HepG2 (cell line): ENCODE results near the gene SLA2. TPM values are rescaled to one million over a fixed set of nuclear protein-coding genes. Genes with fewer than 3 reads are reported as not detected.

Experiments
- CSRNP2 ChIP-seq: sonication (generic); formaldehyde crosslinking; conservative IDR thresholded peaks from 2 replicates; pipeline ENCODE4 v1.8.0; 2022; ENCODE audit warnings: low read depth, missing genetic modification reagents
- EP300 ChIP-seq, 3 experiments: sonication (generic) in 1 of 3; formaldehyde crosslinking in 1 of 3; IDR thresholded peaks; 2 replicates each; pipeline versions ENCODE4 v1.5.1 to v1.6.1; 2011 to 2020; ENCODE audit warnings: low read depth in 2 of 3, low read length in 2 of 3, borderline replicate concordance in 1 of 3, improper control_type of control experiment in 1 of 3, mild to moderate bottlenecking in 1 of 3, missing genetic modification reagents in 1 of 3, moderate library complexity in 1 of 3
- IRF2 ChIP-seq: IDR thresholded peaks from 2 replicates; pipeline ENCODE4 v1.6.1; 2018; ENCODE audit warnings: missing genetic modification reagents, missing compliant biosample characterization
- KDM2A ChIP-seq: sonication (generic); formaldehyde crosslinking; IDR thresholded peaks from 2 replicates; pipeline ENCODE4 v1.4.0; 2020; ENCODE audit warnings: low read depth, missing genetic modification reagents, borderline replicate concordance
- KDM5B ChIP-seq: sonication (generic); formaldehyde crosslinking; IDR thresholded peaks from 2 replicates; pipeline ENCODE4 v1.4.0; 2020; ENCODE audit warnings: missing genetic modification reagents, mild to moderate bottlenecking, borderline replicate concordance
- MAFG ChIP-seq: sonication (generic); formaldehyde crosslinking; IDR thresholded peaks from 2 replicates; pipeline ENCODE4 v1.5.1; 2020; ENCODE audit warnings: mild to moderate bottlenecking, missing genetic modification reagents
- MED8 ChIP-seq: sonication (generic); formaldehyde crosslinking; IDR thresholded peaks from 2 replicates; pipeline ENCODE4 v1.8.1; 2023; ENCODE audit warnings: mild to moderate bottlenecking, missing genetic modification reagents; ENCODE audit not compliant: insufficient replicate concordance
- MIER3 ChIP-seq: IDR thresholded peaks from 2 replicates; pipeline ENCODE4 v1.6.1; 2016; ENCODE audit warnings: missing compliant biosample characterization, borderline replicate concordance
- MYC ChIP-seq: sonication (generic); formaldehyde crosslinking; IDR thresholded peaks from 2 replicates; pipeline ENCODE4 v1.9.0; 2021; ENCODE audit warnings: missing genetic modification reagents, borderline replicate concordance
- NCOA1 ChIP-seq: sonication (generic); formaldehyde crosslinking; IDR thresholded peaks from 2 replicates; pipeline ENCODE4 v1.9.0; 2021; ENCODE audit warnings: missing genetic modification reagents
- NFYB ChIP-seq: sonication (generic); formaldehyde crosslinking; IDR thresholded peaks from 2 replicates; pipeline ENCODE4 v1.4.0; 2020; ENCODE audit warnings: missing genetic modification reagents
- NR1H2 ChIP-seq: sonication (generic); formaldehyde crosslinking; IDR thresholded peaks from 2 replicates; pipeline ENCODE4 v1.8.1; 2022; ENCODE audit warnings: low read depth, missing genetic modification reagents, borderline replicate concordance
- NR2F6 ChIP-seq, 2 experiments: IDR thresholded peaks; 2 replicates each; pipeline ENCODE4 v1.6.1; 2016; ENCODE audit warnings: antibody characterized with exemption in 1 of 2, mild to moderate bottlenecking in 1 of 2
- RARA ChIP-seq: IDR thresholded peaks from 2 replicates; pipeline ENCODE4 v1.6.1; 2016; ENCODE audit warnings: missing genetic modification reagents, missing compliant biosample characterization
- REL ChIP-seq: sonication (generic); formaldehyde crosslinking; conservative IDR thresholded peaks from 2 replicates; pipeline ENCODE4 v1.8.0; 2022; ENCODE audit warnings: mild to moderate bottlenecking, missing genetic modification reagents, moderate library complexity
- RXRB ChIP-seq: IDR thresholded peaks from 2 replicates; pipeline ENCODE4 v1.6.1; 2016; ENCODE audit warnings: borderline replicate concordance, missing genetic modification reagents, missing compliant biosample characterization
- TEAD2 ChIP-seq: sonication (generic); formaldehyde crosslinking; IDR thresholded peaks from 2 replicates; pipeline ENCODE4 v1.9.0; 2021; ENCODE audit warnings: missing genetic modification reagents
- ZBTB38 ChIP-seq: sonication (generic); formaldehyde crosslinking; IDR thresholded peaks from 2 replicates; pipeline ENCODE4 v1.5.1; 2020; ENCODE audit warnings: mild to moderate bottlenecking, missing genetic modification reagents
- ZFAT ChIP-seq: sonication (generic); formaldehyde crosslinking; conservative IDR thresholded peaks from 2 replicates; pipeline ENCODE4 v1.8.1; 2023; ENCODE audit warnings: missing genetic modification reagents, inconsistent platforms
- ZFP62 ChIP-seq: sonication (generic); formaldehyde crosslinking; IDR thresholded peaks from 2 replicates; pipeline ENCODE4 v1.4.0; 2020; ENCODE audit warnings: missing genetic modification reagents
- ZNF329 ChIP-seq: sonication (generic); formaldehyde crosslinking; IDR thresholded peaks from 2 replicates; pipeline ENCODE4 v1.9.0; 2021; ENCODE audit warnings: low read depth, mild to moderate bottlenecking, missing genetic modification reagents
- ZNF546 ChIP-seq: sonication (generic); formaldehyde crosslinking; conservative IDR thresholded peaks from 2 replicates; pipeline ENCODE4 v1.8.1; 2023; ENCODE audit warnings: mild to moderate bottlenecking, missing genetic modification reagents
- ZNF713 ChIP-seq: sonication (generic); formaldehyde crosslinking; IDR thresholded peaks from 2 replicates; pipeline ENCODE4 v1.4.0; 2020; ENCODE audit warnings: mild to moderate bottlenecking, missing genetic modification reagents
- ZNF737 ChIP-seq: sonication (generic); formaldehyde crosslinking; IDR thresholded peaks from 2 replicates; pipeline ENCODE4 v1.5.0; 2020; ENCODE audit warnings: missing genetic modification reagents, mild to moderate bottlenecking, borderline replicate concordance
- ZNF749 ChIP-seq: sonication (generic); formaldehyde crosslinking; IDR thresholded peaks from 2 replicates; pipeline ENCODE4 v1.8.0; 2022; ENCODE audit warnings: mild to moderate bottlenecking, missing genetic modification reagents, moderate library complexity, borderline replicate concordance
- ZNF883 ChIP-seq: sonication (generic); formaldehyde crosslinking; IDR thresholded peaks from 2 replicates; pipeline ENCODE4 v1.5.1; 2020; ENCODE audit warnings: mild to moderate bottlenecking, missing genetic modification reagents; ENCODE audit errors: not compliant biosample characterization
- polyA plus RNA-seq, 8 experiments: library from polyadenylated mRNA; depleted of rRNA in 3 of 8; stranded (reverse) in 7 of 8; unstranded in 1 of 8; fragments of >200 nt; fragmentation: Illumina TruSeq in 4 of 8; extraction: Trizol in 4 of 8; gene quantifications; 2 replicates each; pipeline versions ENCODE4 v1.2.1 to v1.2.3, GENCODE V29; 2011 to 2016; ENCODE audit warnings: low read depth in 4 of 8, missing spikeins in 1 of 8, mixed read lengths in 1 of 8; ENCODE audit not compliant: insufficient read depth in 1 of 8
- total RNA-seq, 5 experiments: library from RNA; depleted of rRNA; stranded (reverse); fragments of >200 nt; fragmentation: Illumina TruSeq; extraction: Trizol; gene quantifications; 2 replicates each; pipeline ENCODE4 v1.2.3, GENCODE V29; 2016; ENCODE audit warnings: low read depth in 1 of 5
- TF ChIP-seq, protein P1 (sequence below): sonication (generic); formaldehyde crosslinking; conservative IDR thresholded peaks from 2 replicates; pipeline ENCODE4 v1.4.0; 2020; ENCODE audit warnings: missing genetic modification reagents
- TF ChIP-seq, protein P2 (sequence below): sonication (generic); formaldehyde crosslinking; IDR thresholded peaks from 2 replicates; pipeline ENCODE4 v1.4.0; 2020; ENCODE audit warnings: missing genetic modification reagents

SLA2 gene
- total and polyA plus RNA-seq, 2 of the 13 experiments (the other 11 are each of a cell fraction or from before 2014, with no cell fraction given) = 1.6 to 3.6 TPM

GRCh38 chr20:36605399-36606157 lies 40.4 kb downstream of the SLA2 start, which contains the start of gene RAB5IF (continued):
- TF ChIP-seq CSRNP2 (CRISPR knock-in tag) = no peak
- TF ChIP-seq MYC (CRISPR knock-in tag) = peak; percentile 95
- TF ChIP-seq MED8 (CRISPR knock-in tag) = peak; percentile 72
- peak; percentile 98 for TF ChIP-seq KDM5B (CRISPR knock-in tag)
- peak; percentile 95 for TF ChIP-seq ZNF713 (CRISPR knock-in tag)
- TF ChIP-seq, protein P1, sequence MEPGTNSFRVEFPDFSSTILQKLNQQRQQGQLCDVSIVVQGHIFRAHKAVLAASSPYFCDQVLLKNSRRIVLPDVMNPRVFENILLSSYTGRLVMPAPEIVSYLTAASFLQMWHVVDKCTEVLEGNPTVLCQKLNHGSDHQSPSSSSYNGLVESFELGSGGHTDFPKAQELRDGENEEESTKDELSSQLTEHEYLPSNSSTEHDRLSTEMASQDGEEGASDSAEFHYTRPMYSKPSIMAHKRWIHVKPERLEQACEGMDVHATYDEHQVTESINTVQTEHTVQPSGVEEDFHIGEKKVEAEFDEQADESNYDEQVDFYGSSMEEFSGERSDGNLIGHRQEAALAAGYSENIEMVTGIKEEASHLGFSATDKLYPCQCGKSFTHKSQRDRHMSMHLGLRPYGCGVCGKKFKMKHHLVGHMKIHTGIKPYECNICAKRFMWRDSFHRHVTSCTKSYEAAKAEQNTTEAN (CRISPR knock-in tag) = peak; percentile 84
- peak; percentile 88 for TF ChIP-seq ZNF329 (CRISPR knock-in tag)
- no peak for TF ChIP-seq NR1H2 (CRISPR knock-in tag)
- no peak for TF ChIP-seq ZFAT (CRISPR knock-in tag)
- TF ChIP-seq ZNF883 (CRISPR knock-in tag) = peak; percentile 92
- TF ChIP-seq ZNF737 (CRISPR knock-in tag) = no peak
- TF ChIP-seq REL (CRISPR knock-in tag) = no peak; the same call in 1 of the 2 replicates
- TF ChIP-seq EP300 (IDR thresholded peaks at IDR 0.05; ENCODE audit: low read depth in 2 of 2, low read length in 2 of 2) = peak; percentile 59 to 80
- TF ChIP-seq EP300 (CRISPR knock-in tag; IDR thresholded peaks at IDR 0.05; ENCODE audit: borderline replicate concordance) = peak; percentile 58; the same call in 1 of the 2 replicates
- TF ChIP-seq NCOA1 = no peak
- TF ChIP-seq MIER3 = peak; percentile 99; the same call in 1 of the 2 replicates
- TF ChIP-seq NR2F6 (IDR thresholded peaks at IDR 0.05) = no peak
- peak; percentile 89; the same call in 1 of the 2 replicates for TF ChIP-seq NR2F6 (CRISPR knock-in tag; IDR thresholded peaks at IDR 0.05)
- peak; percentile 76 for TF ChIP-seq RARA
- TF ChIP-seq TEAD2 (CRISPR knock-in tag) = 0 out of 2 replicates have a peak, but pooled peaks have one; percentile 37
- no peak for TF ChIP-seq ZFP62 (CRISPR knock-in tag)
- peak; percentile 99 for TF ChIP-seq KDM2A (CRISPR knock-in tag)
- peak; percentile 98 for TF ChIP-seq ZBTB38 (CRISPR knock-in tag)
- TF ChIP-seq, protein P2, sequence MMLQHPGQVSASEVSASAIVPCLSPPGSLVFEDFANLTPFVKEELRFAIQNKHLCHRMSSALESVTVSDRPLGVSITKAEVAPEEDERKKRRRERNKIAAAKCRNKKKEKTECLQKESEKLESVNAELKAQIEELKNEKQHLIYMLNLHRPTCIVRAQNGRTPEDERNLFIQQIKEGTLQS = peak; percentile 90
- TF ChIP-seq IRF2 = peak; percentile 100
- TF ChIP-seq NFYB = peak; percentile 91
- peak; percentile 91; the same call in 1 of the 2 replicates for TF ChIP-seq ZNF546 (CRISPR knock-in tag)
- peak; percentile 84; the same call in 1 of the 2 replicates for TF ChIP-seq ZNF749
- no peak for TF ChIP-seq MAFG (CRISPR knock-in tag)
- peak; percentile 95 for TF ChIP-seq RXRB (CRISPR knock-in tag)
